Psoas muscle (tissue), 8 donors: Measurements from ENCODE around the gene SLC41A2. TPM values are rescaled to one million over a fixed set of nuclear protein-coding genes. Genes with fewer than 3 reads are reported as not detected.

Experiments
- ATAC-seq, 4 donors: fragments of 200-7000 bp; cut with Tn5 transposase; one replicate each; pipeline ENCODE4 v1.9.1; 2020; ENCODE audit warnings: moderate library complexity in 3 of 4, mild to moderate bottlenecking in 2 of 4
- DNase-seq, 2 donors: peaks; one replicate each; pipeline ENCODE4 v3.0.0-alpha.2; 2020
- H3K27ac ChIP-seq: fragments of 200-600 bp; one replicate; pipeline ENCODE4 v1.8.0; 2022
- H3K27me3 ChIP-seq, 3 donors: fragments of 200-600 bp in 1 of 3; one replicate each; pipeline versions ENCODE4 v1.6.1 to v1.8.0; 2013 to 2022; ENCODE audit warnings: low read length in 2 of 3, mild to moderate bottlenecking in 2 of 3, moderate library complexity in 1 of 3; ENCODE audit not compliant: insufficient read depth in 3 of 3
- H3K36me3 ChIP-seq, 2 donors: fragments of 200-600 bp in 1 of 2; one replicate each; pipeline versions ENCODE4 v1.6.1 to v1.8.0; 2013 to 2022; ENCODE audit warnings: low read depth in 1 of 2, mild to moderate bottlenecking in 1 of 2, moderate library complexity in 1 of 2; ENCODE audit not compliant: insufficient read depth in 1 of 2
- H3K4me1 ChIP-seq: fragments of 200-600 bp; one replicate; pipeline ENCODE4 v1.8.0; 2022
- H3K4me3 ChIP-seq: fragments of 200-600 bp; one replicate; pipeline ENCODE4 v1.8.0; 2022; ENCODE audit warnings: mild to moderate bottlenecking
- H3K9me3 ChIP-seq: fragments of 200-600 bp; one replicate; pipeline ENCODE4 v1.8.0; 2022
- CTCF ChIP-seq: fragments of 200-600 bp; IDR thresholded peaks from one replicate; pipeline ENCODE4 v1.8.0; 2022; ENCODE audit warnings: antibody characterized with exemption
- WGBS, 3 donors: extraction: QIAGEN DNeasy Blood & Tissue Kit; methylation state at CpG; one replicate each; pipeline versions ENCODE4 v1.1.6 to v1.1.7; 2013; 5-methylcytosine and 5-hydroxymethylcytosine counted together
- intact Hi-C, 2 donors: fragments of 100-400 bp; cut with DNase I; formaldehyde crosslinking; loops; one replicate each; pipeline versions ENCODE4 v1.11.0 to v1.14.2; 2022
- polyA plus RNA-seq, 3 donors: library from polyadenylated mRNA; stranded (reverse); fragments of 200-250 nt; gene quantifications; one replicate each; pipeline ENCODE4 v1.2.3, GENCODE V29; 2013
- total RNA-seq, 4 donors: library from RNA; stranded (reverse); fragmentation: NEBNext Ultra II Directional in 2 of 4; extraction: Animal tissue kit (Norgen Biotek cat#: 25700) in 2 of 4; gene quantifications; one replicate each; pipeline versions ENCODE4 v1.2.1 to v1.2.4, GENCODE V29; 2021 to 2023
- donor health status: healthy with polysubstance abuse.
- donor health status: DM: no; HTN: no; CAD: no; lungs with moderate emphysema.
- donor health status: Bipolar disorder and iron deficiency.
- donor health status: healthy.
- donor health status: DM: yes; HTN: yes; CAD: no.
- donor health status: DM: no; HTN: no; CAD: no.
- donor health status: DM: no; HTN: no; CAD: no.
- donor health status: DM: yes; HTN: yes; CAD: no.

The SLC41A2 gene
- total and polyA plus RNA-seq, 7 donors, result 0.17 to 2.3 (median 0.62) TPM

- no peaks in the 10 kb centered on the region for H3K27me3 ChIP-seq
- no peaks in the 10 kb centered on the region for H3K9me3 ChIP-seq
- no peak overlapping the region for H3K27ac ChIP-seq
- H3K36me3 ChIP-seq, result no peaks in the 10 kb centered on the region
- no peak overlapping the region for H3K4me3 ChIP-seq
- 55 to 58% (median 58%) methylated on average over 4 of the region's 4 CpGs for WGBS, 3 donors
- H3K4me1 ChIP-seq, result no peaks in the 10 kb centered on the region
- intact Hi-C loops, result no loop called here
- TF ChIP-seq CTCF, result no peak
- DNase-seq (no peak), ATAC-seq (no peak)
Observed at GRCh38 chr12:104975587-104976343, 17.7 kb upstream of the SLC41A2 start.

- ATAC-seq (no peak), DNase-seq (no peak)
- no peaks in the 10 kb centered on the region for H3K36me3 ChIP-seq
- H3K4me1 ChIP-seq, result no peaks in the 10 kb centered on the region
- no peak overlapping the region for H3K27ac ChIP-seq
- no peaks in the 10 kb centered on the region for H3K27me3 ChIP-seq
- no peak overlapping the region for H3K4me3 ChIP-seq
- no peak for TF ChIP-seq CTCF
- WGBS, 3 donors, result 82 to 86% (median 83%) methylated on average over 7 of the region's 7 CpGs
- H3K9me3 ChIP-seq, result no peaks in the 10 kb centered on the region
- intact Hi-C loops, result no loop called here
Observed at GRCh38 chr12:104974626-104975290, 16.7 kb upstream of the SLC41A2 start.

GRCh38 chr12:104973250-104973649, 15.2 kb upstream of the SLC41A2 start:
- no peak for DNase-seq
- no peaks in the 10 kb centered on the region for H3K36me3 ChIP-seq
- no peak overlapping the region for H3K27ac ChIP-seq
- H3K9me3 ChIP-seq, result no peaks in the 10 kb centered on the region
- no peaks in the 10 kb centered on the region for H3K4me1 ChIP-seq
- TF ChIP-seq CTCF, result no peak
- 86 to 90% (median 89%) methylated on average over 5 of the region's 5 CpGs for WGBS, 3 donors
- no peak for ATAC-seq
- H3K27me3 ChIP-seq, result no peaks in the 10 kb centered on the region
- intact Hi-C loops, result no loop called here
- no peak overlapping the region for H3K4me3 ChIP-seq

- no peak for TF ChIP-seq CTCF
- 48 to 60% (median 52%) methylated on average over 5 of the region's 5 CpGs for WGBS, 3 donors
- ATAC-seq, result no peak
Observed at GRCh38 chr12:104971306-104971705, 13.2 kb upstream of the SLC41A2 start.

More at GRCh38 chr12:104971306-104971705, 13.2 kb upstream of the SLC41A2 start:
- Histone ChIP-seq H3K36me3 (no peaks in the 10 kb centered on the region), H3K4me3 (no peak overlapping the region), H3K27me3 (no peaks in the 10 kb centered on the region), H3K27ac (no peak overlapping the region), H3K4me1 (no peaks in the 10 kb centered on the region), H3K9me3 (no peaks in the 10 kb centered on the region)
- no peak for DNase-seq
- intact Hi-C loops, result no loop called here
